HG02885 (cell line): Measurements from ENCODE around the gene KRT31.
"Not testable (repeated sequence)": the region's sequence is repeated elsewhere in the genome, so short reads cannot be mapped to it uniquely, and the experiment has no call there.

ENCODE experiments used
- ATAC-seq: cut with Tn5 transposase; IDR thresholded peaks from one replicate; pipeline ENCODE4 v1.9.1; 2021; ENCODE audit warnings: mild to moderate bottlenecking; ENCODE audit not compliant: unreplicated experiment, poor library complexity

The KRT31 gene

DNA sequence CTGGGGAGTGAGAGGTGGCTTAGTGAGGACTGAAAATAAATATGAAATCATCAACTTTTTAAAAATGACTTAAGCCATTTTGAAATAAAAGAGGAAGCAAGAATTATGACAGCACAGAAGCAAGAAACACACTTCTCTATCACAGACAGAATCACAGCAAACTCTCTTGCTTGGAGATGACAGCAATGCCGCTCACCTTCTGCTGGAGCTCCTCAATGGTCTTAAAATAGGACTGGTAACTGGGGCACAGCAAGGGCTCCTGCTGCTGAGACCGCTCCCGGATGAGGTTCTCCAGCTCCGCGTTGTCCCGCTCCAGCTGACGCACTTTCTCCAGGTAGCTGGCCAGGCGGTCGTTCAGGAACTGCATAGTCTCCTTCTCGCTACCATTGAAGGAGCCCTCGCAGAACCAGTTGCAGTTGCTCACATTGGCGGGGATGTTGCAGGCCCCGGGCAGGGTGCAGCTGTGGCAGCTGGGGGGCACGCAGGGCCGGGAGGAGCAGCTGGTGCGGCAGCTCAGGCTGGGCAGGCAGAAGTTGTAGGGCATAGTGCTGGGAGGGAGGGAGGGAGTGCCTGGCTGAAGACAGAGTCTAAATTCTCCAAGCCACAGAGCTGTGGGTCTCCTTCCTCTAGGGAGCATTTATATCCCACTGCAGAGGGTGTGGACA, at the start of gene KRT31:
Gene KRT31, minus strand, starts transcription at position 613 of the 665 bp plus-strand sequence. Its CDS starts 69 bp downstream, at position 544.
- ATAC-seq, result no peak

DNA sequence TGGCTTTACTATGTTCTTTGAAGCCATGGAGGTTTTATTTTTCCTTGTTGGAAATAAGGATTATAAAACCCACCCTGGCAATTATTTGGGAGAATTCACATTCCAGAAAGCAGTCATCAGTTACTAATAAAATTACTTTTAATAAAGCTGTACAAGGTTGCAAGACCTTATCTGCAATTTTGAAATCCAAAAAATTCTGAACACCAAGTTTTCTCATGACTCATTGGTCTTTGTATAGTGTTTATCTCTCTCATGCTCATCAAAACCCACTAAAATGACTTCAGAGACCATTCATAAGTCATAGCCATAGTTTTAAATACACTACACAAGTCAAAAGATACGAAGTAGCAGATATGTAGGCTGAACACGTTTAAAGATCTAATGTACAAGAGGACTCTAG, 49.4 kb upstream of the KRT31 start:
- ATAC-seq, result no peak

DNA sequence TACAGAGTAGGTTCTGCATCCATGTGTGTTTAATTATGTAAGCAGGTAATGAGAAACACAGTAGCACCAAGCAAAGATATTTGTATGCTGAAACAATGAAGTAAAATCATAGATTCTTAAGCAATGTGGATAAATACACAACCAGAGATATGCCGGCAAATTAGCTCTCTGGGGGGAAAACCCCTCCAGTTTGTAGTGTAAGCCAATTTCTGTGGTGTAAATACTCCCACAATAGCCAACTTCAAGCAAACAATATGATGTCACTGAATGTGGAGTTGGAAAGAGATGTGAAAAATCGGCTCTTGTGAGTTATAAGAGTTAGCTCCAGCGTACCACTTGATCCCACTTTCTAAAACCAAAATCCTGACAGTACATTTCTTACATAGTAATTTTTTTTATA, 47.2 kb upstream of the KRT31 start:
- no peak for ATAC-seq

DNA sequence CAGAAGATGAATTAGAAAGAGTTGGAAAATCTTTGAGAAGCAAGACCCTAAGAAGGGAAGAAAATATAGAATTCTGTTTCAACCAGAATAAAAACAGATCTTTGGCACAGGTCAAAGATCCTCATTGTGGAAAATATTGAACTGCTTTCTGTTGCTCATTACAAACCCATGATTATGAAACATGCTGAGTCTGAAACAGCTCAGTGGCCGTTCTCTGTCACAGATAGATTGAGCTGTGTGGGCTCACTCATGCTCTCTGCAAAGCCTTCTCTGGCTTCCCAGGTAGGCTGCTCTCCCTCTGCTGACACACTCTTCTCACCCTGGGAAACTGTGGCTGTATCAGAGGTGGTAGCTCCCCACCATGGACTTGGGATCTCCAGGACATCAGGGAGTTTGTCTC, 46.8 kb upstream of the KRT31 start:
- no peak for ATAC-seq

DNA sequence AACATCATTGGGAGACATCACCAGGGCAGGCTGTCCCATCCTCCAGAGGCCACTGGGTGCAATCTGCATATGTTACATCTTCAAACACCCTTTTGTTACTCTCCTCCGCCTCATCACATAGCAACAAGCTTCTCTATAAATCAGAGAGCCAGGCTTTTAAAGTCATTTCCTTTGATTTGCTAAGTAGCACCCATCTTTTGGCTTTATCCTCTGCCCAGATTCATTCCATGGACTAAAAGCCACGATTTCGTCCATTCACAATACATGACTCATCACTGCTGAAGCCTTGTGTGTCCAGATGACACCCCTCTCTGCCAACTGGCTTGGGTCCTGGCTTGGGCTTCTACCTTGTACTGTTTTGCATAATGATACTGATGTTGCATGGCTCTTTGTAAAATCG, 45.3 kb upstream of the KRT31 start:
- no peak for ATAC-seq

DNA sequence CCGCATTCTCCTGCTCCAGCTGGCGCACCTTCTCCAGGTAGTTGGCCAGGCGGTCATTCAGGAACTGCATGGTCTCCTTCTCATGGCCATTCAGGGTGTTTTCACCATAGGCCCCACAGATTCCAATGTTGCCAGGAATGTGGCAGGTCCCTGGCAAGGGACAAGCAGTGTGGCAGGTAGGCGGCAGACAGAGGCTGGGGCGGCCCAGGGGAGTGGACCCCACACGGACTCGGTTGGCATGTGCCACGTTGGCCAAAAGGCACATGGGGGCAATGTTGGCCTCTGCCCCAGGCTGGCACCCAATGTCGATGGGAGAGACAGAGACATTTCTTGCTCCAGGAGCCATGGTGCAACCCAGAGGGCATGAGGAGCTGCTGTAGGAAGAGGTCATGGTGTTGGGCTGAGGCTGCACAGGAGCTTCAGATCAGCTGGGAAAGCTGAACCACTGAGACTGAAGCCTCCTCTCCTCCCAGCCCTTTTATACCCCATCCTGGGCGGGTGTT, 43.2 kb upstream of the KRT31 start, which contains the start of gene KRT38:
Gene KRT38, minus strand, starts transcription at position 453 of the 503 bp plus-strand sequence. Its CDS starts 62 bp downstream, at position 391.
- ATAC-seq, result no peak

DNA sequence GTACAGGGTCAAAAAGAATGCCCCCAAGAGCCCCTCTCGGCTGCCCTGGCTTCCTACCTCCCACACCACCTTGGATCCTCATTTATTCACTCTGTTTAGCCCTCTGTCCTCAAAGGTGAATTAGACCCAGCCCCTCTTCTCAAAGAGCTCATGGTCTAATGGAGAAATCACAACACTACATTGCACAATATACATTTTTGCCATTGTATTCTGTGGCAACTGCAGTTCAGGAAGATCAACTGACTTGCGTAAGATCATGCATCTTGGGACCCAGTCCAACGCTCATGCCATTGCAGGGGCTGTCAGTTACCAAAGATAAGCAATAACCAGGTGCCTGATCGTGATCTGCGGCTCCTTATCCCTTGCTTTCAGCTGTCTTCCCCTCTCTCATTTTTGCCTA, 42.0 kb upstream of the KRT31 start:
- no peak for ATAC-seq

DNA sequence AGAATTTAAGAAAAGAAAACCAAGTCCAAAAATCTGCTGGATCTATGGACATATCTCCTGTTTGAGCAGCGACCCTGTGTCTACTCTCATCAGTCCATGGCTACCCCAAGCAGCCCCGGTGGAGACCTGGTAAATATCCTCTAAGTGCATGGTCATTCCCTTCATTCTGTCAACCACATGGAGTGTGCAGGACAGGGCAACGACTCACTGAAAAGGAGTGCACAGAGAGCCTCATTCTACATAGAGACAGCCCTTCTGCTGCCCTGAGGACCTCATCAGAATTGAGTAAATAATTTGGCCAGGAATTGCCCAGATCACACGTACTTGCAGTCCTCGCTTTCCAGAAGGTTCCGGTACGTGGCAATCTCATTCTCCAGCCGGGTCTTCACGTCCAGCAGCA, 40.4 kb upstream of the KRT31 start:
- no peak for ATAC-seq

DNA sequence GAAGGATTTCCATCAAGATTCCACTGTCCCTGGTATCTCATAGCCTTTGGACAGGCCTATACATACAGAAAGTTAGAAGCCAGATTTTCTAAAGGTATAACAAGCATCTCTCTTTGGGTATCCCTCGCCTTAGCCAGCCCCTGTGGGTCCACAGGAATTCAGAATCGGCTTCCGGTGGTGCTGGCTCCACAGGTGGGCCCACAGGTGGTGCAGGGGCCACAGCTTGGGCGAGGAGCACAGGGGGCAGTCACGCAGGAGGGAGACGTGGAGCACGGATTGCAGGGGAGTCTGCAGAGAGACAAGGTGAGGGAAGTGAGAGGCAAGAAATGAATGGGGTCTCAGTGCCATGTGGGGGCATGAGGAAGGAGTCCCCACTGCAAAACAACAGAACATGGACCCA, 39.8 kb upstream of the KRT31 start:
- no peak for ATAC-seq

DNA sequence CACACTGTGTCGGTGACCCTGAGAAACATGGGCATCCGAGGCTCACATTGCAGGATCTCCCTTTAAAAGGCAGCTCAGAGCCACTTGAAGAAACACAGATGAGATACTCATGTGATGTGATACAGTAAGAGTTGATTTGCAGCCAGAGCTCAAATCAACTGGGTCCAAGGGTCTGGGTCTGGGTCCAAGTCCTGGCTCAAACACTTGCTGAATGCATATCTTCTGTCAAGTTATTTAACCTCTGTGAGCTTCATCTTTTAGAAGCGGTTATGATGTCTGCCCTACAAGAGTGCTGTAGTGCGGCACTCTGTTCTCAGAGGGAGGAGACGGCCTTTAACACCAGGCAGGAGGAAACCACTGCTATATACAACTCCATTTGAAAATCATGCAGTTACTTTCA, 37.0 kb upstream of the KRT31 start:
- ATAC-seq, result no peak

DNA sequence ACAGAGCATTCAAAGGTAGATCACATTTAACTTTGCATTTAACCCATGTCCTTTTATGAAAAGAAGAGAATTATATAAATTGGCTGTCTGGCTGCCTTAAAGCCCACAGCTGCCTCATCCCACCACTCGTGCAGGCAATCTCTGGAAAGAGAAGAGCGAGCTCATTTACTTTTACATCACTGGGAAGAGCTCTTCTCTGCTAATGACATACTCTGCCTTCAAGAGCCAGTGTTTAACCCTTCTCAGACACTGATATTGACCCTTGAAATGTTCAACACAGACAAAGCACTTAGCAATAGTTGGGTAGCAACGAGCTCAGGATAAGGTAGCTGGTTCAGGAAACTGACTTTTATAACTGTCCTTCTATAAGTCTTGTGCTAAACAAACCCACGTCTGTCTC, 36.6 kb upstream of the KRT31 start:
- no peak for ATAC-seq

DNA sequence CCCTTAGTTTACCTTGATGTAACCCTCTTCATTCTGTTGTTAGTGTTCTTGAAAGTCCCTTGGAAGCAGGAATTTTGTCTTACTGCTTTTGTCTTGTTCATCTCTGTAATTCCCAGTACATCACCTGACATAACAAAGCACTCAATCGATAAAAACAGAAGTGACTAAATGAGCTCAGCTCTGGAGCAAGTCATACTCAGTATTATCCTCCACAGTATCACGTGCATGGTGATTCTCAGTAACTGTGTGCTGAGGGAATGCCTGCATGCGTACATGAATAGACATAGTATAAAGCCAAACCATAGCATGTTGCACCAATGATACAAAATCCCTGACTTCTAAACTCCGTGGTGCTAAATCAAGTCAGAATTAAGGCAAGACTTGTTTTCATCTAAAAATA, 36.2 kb upstream of the KRT31 start:
- no peak for ATAC-seq

DNA sequence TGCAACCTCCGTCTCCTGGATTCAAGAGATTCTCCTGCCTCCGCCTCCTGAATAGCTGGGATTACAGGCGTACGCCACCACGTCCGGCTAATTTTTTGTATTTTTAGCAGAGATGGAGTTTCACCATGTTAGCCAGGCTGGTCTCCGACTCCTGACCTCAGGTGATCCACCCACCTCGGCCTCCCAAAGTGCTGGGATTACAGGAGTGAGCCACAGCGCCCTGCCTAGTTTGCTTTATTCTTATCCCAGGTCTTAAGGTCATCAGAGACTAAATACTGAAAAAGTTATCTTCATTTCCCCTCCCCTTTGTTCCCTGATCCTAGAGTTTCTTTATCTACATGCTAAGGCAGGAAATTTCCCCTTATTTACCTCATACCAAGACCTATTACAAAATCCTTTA, 33.0 kb upstream of the KRT31 start:
- ATAC-seq, result not testable (repeated sequence)

DNA sequence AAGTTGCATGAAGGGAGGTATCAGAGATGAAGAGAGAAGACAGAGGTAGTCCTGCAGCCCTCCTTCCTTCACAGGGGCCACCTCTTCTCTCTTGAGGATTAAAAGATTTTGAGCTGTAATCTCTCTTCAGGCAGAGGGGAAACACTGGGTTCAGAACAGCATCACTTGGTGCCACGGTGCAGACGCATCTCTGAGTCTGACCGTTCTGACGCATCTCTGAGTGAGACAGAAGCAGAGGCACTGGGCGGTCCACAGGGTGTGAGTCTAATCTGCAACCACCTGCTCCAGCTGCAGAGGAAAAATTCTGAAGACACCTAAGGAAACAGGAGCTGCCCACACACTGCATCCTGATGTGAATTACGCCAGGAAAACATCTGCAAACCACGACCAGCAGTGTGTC, 32.3 kb upstream of the KRT31 start:
- ATAC-seq, result no peak

DNA sequence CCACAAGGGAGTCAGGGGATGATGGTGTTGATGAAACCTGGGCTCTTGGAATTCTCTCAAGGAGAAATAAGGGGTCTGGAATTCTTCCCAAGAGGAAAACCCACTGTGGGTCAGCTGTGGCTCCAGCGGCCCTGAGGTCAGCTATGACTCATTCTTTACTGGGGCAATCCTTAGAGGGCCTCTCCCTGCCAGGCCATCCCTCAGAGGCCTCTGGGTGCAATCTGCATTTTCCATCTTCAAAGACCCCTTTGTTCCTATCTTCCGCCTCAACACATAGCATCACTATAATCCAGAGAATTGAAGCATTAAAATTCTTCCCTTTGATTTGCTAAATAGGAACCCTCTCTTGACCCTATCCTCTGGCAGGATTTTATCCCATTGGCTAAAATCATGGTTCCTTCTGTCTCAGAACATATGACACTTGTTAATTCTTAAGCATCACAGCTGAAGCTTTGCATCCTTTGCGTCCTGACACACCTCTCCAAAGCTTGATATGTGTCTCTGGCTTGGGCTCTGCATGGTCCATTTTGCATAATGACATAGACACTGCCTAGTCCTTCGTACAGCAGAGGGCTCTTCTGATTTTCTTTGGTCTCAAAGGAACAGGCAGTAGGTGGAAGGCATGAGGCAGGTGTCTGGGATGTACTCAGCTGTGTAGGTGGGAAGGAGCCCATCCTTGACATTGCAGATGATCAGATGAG, 31.3 kb upstream of the KRT31 start:
- no peak for ATAC-seq

DNA sequence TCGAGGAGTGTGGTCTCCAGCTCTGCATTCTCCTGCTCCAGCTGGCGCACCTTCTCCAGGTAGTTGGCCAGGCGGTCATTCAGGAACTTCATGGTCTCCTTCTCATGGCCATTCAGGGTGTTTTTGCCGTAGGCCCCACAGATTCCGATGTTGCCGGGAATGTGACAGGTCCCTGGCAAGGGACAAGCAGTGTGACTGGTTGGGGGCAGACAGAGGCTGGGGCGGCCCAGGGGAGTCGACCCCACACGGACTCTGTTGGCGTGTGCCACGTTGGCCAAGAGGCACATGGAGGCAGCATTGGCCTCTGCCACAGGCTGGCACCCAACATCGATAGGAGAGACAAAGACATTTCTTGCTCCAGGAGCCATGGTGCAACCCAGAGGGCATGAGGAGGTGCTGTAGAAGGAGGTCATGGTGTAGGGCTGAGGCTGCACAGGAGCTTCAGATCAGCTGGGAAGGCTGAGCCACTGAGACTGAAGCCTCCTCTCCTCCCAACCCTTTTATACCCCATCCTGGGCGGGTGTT, 26.8 kb upstream of the KRT31 start, which contains the start of gene KRT37:
Gene KRT37, minus strand, starts transcription at position 475 of the 525 bp plus-strand sequence. Its CDS starts 62 bp downstream, at position 413.
- ATAC-seq, result no peak

DNA sequence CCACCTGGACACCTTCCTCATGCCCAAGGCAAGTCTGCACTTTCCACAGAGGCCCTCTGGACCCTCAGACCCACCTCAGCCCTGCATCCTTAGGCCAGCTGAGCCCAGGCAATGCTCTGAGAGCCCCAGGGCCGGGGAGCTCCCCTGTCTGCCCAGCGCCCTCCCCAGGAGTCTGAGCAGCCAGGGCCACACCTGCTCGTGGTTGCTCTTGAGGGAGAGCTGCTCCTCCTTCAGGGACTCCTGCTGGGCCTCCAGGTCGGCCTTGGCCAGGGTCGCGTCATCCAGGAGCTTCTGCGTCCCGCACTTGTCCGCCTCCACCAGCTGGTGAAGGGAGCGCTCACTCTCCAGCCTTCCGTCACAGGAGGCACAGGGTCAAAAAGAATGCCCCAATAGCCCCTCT, 25.2 kb upstream of the KRT31 start:
- not testable (repeated sequence) for ATAC-seq

DNA sequence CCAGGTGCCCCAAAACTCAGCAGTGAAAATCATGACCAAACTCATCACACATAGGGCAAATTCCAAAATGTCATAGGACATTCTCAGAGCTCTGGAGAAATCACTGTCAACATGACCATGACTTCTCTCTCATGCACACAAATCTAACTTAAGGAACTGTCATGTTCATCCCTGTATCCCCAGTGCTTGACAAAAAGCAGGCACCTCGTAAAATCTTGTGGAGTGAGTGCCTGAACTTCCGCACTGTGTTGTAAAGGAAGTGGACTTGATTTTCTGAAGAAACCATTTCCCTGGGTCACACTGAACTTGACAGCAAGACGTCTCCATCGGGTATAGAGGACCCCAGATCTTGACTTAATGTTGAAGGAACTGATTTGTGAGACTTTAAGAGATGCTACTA, 24.2 kb upstream of the KRT31 start:
- no peak for ATAC-seq

DNA sequence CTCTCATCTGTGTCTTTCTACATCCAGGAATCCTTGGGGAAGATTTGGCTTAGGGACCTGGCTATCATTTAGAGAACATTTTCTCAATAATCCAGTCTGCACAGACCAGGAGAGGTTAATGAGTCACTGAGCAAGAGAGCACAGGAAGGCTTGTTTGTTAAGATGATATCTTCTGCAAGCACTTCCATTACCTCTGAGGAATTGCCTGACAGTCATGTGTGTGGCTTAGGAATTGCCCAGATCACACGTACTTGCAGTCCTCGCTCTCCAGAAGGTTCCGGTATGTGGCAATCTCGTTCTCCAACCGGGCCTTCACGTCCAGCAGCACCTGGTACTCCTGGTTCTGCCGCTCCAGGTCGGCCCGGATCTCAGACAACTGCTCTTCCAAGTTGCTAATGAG, 23.7 kb upstream of the KRT31 start:
- no peak for ATAC-seq

DNA sequence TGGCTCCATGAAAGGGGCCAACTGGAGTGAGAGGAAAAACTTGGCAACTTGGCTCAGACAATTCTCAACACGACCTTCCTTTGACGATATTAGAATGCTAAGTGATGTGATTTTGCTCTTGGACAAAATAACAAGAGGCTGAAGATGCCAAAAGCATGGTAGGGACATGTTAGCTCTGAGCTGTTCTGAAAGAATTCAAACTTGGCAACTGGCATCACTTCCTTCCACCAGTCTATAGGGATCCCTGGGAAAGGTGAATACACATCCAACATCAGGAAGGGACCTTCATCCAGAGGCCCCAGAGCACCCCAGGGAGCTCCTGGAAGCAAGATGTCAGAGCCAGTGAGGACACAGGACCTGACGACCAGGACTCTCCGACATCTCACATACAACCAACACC, 22.7 kb upstream of the KRT31 start:
- no peak for ATAC-seq

DNA sequence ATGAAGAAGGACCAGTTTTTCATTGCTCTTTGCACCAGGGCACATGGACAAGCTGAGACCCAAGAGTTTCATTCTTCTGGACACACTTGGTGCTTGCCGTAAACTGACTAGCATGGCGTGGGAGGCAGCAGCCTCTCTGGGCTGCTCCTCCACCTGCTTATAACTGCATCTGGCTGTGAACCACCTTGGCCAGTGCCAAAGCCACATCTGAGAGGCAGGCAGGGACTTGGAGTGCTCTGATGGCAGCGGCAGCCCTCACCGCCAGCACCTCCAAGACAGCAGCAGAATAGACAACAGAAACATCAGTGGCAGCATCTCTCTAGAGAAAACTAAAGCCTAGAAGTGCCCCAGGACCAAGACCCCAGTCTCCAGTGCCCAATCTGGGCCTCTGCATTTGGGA, 22.3 kb upstream of the KRT31 start:
- no peak for ATAC-seq
